ENCODE results near the gene IQCF5. TPM values are rescaled to one million over a fixed set of nuclear protein-coding genes. Genes with fewer than 3 reads are reported as not detected.
"Not testable (repeated sequence)": the region's sequence is repeated elsewhere in the genome, so short reads cannot be mapped to it uniquely, and the experiment has no call there.

The IQCF5 gene
- total RNA-seq, 1 experiment from 2014 or later = not detected

DNA sequence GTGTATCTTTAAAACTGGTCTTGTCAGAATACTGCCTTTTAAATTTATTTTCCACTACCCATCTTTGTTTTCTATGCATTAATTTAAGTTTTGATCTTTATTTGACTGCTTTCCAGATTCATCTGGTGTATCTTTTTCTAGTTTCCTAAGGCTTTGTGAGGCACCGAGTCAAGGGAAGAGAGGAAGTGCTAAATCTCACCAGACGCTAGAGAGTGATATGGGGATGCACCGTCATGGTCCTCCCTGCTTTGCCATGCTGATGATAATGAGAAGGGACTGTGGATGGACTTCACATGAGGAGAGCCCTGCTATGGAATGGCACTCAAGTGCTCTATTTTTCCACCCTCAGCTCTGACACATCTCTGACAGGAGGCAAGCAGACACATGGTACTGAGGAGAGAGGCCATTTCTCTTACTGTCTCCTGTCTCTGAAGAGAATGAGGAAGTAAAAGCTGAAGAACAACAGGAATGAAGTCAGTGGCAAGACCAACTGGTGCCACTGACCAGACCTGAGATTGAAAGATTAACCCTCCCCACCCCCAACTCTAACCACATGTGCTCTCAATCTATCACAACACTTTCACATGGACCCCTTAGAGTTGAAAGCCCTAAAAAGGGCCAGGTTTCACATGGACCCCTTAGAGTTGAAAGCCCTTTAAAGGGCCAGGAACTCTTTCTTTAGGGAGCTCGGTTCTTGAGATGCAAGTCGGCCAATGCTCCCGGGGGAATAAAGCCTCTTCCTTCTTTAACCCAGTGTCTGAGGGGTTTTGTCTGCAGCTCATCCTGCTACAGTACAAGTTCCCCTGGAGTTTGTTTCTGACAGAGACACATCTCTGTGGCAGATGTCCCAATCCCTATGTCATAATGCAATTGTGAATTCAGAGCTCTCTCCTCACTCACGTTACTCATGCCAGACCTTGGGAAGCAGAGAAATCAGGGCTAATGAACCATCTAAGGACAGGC, 14.4 kb downstream of the IQCF5 start, which contains the start of gene IQCF2:
IQCF2 (plus strand) TSS at position 913 of the 963 bp plus-strand sequence. CDS start 52 bp downstream, outside the sequence.
- BruUV-seq (replicated peaks) = no TSS peak
- ChIA-PET CTCF (no interaction called here), POLR2A (no interaction called here)
- DNase-seq (ENCODE audit: low read depth, low spot score) = no peak
- in situ Hi-C loops (cut with HindIII; ENCODE audit: low pct_unique_long_range_greater_than_20kb, low sequenced_read_pairs) (no loop called here), intact Hi-C loops (cut with micrococcal nuclease; ENCODE audit: unreplicated experiment) (no loop called here)
- Histone ChIP-seq H3K36me3 (ENCODE audit: control insufficient read depth, insufficient read depth, low read length) (no peaks in the 10 kb centered on the region), H3K4me3 (ENCODE audit: low read depth in 2 of 2, low read length in 2 of 2) (no peak within 1 kb of the TSS), H3K27ac (ENCODE audit: low read length) (no peak within 1 kb of the TSS), H3K4me1 (ENCODE audit: control insufficient read depth, insufficient read depth, low read length) (no peaks in the 10 kb centered on the region), H3K27me3 (ENCODE audit: control insufficient read depth, insufficient read depth, low read length) (no peaks in the 10 kb centered on the region; the same call in none of the 2 replicates), H3K9me3 (ENCODE audit: control insufficient read depth, insufficient read depth, low read depth, low read length) (no peaks in the 10 kb centered on the region)
- TF ChIP-seq, protein P1, sequence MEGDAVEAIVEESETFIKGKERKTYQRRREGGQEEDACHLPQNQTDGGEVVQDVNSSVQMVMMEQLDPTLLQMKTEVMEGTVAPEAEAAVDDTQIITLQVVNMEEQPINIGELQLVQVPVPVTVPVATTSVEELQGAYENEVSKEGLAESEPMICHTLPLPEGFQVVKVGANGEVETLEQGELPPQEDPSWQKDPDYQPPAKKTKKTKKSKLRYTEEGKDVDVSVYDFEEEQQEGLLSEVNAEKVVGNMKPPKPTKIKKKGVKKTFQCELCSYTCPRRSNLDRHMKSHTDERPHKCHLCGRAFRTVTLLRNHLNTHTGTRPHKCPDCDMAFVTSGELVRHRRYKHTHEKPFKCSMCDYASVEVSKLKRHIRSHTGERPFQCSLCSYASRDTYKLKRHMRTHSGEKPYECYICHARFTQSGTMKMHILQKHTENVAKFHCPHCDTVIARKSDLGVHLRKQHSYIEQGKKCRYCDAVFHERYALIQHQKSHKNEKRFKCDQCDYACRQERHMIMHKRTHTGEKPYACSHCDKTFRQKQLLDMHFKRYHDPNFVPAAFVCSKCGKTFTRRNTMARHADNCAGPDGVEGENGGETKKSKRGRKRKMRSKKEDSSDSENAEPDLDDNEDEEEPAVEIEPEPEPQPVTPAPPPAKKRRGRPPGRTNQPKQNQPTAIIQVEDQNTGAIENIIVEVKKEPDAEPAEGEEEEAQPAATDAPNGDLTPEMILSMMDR (IDR thresholded peaks at IDR 0.05) = no peak
- TF ChIP-seq POLR2AphosphoS5 (IDR thresholded peaks at IDR 0.05; ENCODE audit: low read depth, low read length) (no peak), SIN3A (IDR thresholded peaks at IDR 0.05; ENCODE audit: borderline replicate concordance, insufficient read depth, low read depth, low read length) (no peak), TCF7L2 (IDR thresholded peaks at IDR 0.05; ENCODE audit: low read depth, low read length) (no peak)
- TF ChIP-seq, protein P2, sequence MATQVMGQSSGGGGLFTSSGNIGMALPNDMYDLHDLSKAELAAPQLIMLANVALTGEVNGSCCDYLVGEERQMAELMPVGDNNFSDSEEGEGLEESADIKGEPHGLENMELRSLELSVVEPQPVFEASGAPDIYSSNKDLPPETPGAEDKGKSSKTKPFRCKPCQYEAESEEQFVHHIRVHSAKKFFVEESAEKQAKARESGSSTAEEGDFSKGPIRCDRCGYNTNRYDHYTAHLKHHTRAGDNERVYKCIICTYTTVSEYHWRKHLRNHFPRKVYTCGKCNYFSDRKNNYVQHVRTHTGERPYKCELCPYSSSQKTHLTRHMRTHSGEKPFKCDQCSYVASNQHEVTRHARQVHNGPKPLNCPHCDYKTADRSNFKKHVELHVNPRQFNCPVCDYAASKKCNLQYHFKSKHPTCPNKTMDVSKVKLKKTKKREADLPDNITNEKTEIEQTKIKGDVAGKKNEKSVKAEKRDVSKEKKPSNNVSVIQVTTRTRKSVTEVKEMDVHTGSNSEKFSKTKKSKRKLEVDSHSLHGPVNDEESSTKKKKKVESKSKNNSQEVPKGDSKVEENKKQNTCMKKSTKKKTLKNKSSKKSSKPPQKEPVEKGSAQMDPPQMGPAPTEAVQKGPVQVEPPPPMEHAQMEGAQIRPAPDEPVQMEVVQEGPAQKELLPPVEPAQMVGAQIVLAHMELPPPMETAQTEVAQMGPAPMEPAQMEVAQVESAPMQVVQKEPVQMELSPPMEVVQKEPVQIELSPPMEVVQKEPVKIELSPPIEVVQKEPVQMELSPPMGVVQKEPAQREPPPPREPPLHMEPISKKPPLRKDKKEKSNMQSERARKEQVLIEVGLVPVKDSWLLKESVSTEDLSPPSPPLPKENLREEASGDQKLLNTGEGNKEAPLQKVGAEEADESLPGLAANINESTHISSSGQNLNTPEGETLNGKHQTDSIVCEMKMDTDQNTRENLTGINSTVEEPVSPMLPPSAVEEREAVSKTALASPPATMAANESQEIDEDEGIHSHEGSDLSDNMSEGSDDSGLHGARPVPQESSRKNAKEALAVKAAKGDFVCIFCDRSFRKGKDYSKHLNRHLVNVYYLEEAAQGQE (IDR thresholded peaks at IDR 0.05; ENCODE audit: insufficient read depth in 1 of 2, low read depth in 2 of 2, low read length in 1 of 2) = no peak
- no peak for ATAC-seq

DNA sequence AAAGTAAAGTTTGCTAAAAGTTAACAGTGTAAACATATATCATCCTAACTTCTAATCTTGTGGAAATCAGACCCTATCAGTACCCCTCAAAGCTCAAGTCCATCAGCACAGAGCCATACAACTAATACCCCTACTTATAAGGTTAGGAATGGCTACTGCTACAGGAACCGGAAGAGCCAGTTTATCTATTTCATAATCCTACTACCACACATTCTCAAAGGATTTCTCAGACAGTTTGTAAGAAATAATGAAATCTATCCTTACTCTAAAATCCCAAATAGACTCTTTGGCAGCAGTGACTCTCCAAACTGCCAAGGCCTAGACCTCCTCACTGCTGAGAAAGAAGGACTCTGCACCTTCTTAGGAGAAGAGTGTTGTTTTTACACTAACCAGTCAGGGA, 20.0 kb downstream of the IQCF5 start:
- DNase-seq (ENCODE audit: low read depth, low spot score); in situ Hi-C loops (cut with HindIII; ENCODE audit: low pct_unique_long_range_greater_than_20kb, low sequenced_read_pairs); intact Hi-C loops (cut with micrococcal nuclease; ENCODE audit: unreplicated experiment); POLR2A ChIA-PET; H3K4me3 ChIP-seq (ENCODE audit: low read depth in 2 of 2, low read length in 2 of 2); BruUV-seq (replicated peaks); H3K9me3 ChIP-seq (ENCODE audit: control insufficient read depth, insufficient read depth, low read depth, low read length); H3K27ac ChIP-seq (ENCODE audit: low read length); H3K36me3 ChIP-seq (ENCODE audit: control insufficient read depth, insufficient read depth, low read length); CTCF ChIA-PET; H3K4me1 ChIP-seq (ENCODE audit: control insufficient read depth, insufficient read depth, low read length); ATAC-seq; H3K27me3 ChIP-seq (ENCODE audit: control insufficient read depth, insufficient read depth, low read length): not testable (repeated sequence)

DNA sequence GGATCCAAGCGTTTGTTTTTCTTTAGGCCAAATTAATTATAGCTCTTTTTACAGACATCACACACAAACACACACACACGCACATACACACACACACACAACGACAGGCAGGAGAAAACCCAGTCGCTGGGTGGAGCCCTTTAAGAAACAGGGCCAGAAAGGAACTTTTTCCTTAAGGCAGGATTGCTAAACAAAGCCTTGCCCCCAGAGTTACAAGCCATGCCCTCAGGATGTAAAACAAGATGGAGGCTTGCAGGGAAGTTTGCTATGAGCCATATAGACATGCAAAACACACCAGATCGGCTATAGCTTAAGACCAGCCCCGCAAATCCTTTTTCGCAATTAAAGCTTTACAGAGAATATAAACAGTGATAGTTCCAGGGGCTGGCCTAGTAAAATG, 30.3 kb downstream of the IQCF5 start:
- H3K9me3 ChIP-seq (ENCODE audit: control insufficient read depth, insufficient read depth, low read depth, low read length) = no peaks in the 10 kb centered on the region
- in situ Hi-C loops (cut with HindIII; ENCODE audit: low pct_unique_long_range_greater_than_20kb, low sequenced_read_pairs) = no loop called here
- TF ChIP-seq SIN3A (IDR thresholded peaks at IDR 0.05; ENCODE audit: borderline replicate concordance, insufficient read depth, low read depth, low read length) = no peak
- TF ChIP-seq, protein P1 (IDR thresholded peaks at IDR 0.05) = no peak
- no peaks in the 10 kb centered on the region for H3K4me1 ChIP-seq (ENCODE audit: control insufficient read depth, insufficient read depth, low read length)
- BruUV-seq (replicated peaks) = no TSS peak
- no peak overlapping the region for H3K4me3 ChIP-seq (ENCODE audit: low read depth in 2 of 2, low read length in 2 of 2)
- DNase-seq (ENCODE audit: low read depth, low spot score) (no peak), ATAC-seq (no peak)
- POLR2A ChIA-PET = no interaction called here
- H3K27ac ChIP-seq (ENCODE audit: low read length) = no peak overlapping the region
- CTCF ChIA-PET = no interaction called here
- intact Hi-C loops (cut with micrococcal nuclease; ENCODE audit: unreplicated experiment) = no loop called here
- H3K27me3 ChIP-seq (ENCODE audit: control insufficient read depth, insufficient read depth, low read length) = no peaks in the 10 kb centered on the region; the same call in 1 of the 2 replicates
- H3K36me3 ChIP-seq (ENCODE audit: control insufficient read depth, insufficient read depth, low read length) = no peaks in the 10 kb centered on the region
